Medulla oblongata (tissue), 1 donor: ENCODE measurements around the gene SLC22A2.
A peak's percentile ranks its signal among the peaks of the same experiment; 100 is the strongest.

Experiments
- DNase-seq: peaks from one replicate; pipeline ENCODE4 v3.0.0-alpha.2; 2015; ENCODE audit errors: extremely low spot score

Gene SLC22A2

DNA sequence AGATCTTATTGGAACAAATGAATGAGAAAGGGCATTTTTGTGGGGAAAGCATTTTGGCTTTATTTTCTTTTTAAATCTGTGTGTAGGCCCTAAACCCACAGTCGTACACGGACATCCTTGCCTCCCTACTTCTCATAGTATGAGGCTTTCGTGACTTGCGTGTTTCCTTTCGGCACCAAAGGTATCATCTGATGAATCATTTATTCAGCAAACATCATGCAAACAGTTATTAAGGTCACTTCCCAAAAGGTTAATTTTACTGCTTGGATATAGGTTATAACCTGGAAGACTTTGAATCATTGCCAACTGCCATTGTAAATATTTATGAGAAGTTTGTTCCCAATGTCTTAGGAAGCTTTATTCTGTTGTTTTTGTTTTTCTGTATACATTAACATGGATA, 15.1 kb upstream of the SLC22A2 start:
- DNase-seq: no peak

GRCh38 chr6:160273196-160273595, 14.6 kb upstream of the SLC22A2 start:
- no peak for DNase-seq

GRCh38 chr6:160272707-160273106, 14.1 kb upstream of the SLC22A2 start:
- DNase-seq: no peak

DNA sequence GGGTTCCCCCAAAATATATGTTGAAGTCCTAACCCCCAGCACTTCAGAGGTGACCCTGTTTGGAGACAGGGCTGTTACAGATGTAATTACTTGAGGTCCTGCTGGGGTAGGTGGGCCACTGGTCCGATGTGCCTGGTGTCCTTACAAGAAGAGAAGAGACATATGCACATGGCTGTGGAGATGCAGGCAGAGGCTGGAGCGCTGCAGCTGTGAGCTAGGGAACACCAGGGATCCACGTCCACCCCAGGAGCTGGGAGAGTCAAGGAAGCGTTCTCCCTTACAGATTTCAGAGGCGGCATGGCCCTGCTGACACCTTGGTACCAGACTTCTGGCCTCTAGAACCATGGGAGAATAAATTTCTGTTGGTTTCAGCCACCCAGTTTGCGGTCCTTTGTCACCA, 11.7 kb upstream of the SLC22A2 start:
- no peak for DNase-seq

- DNase-seq: no peak
Observed at GRCh38 chr6:160269771-160270170, 11.2 kb upstream of the SLC22A2 start.

GRCh38 chr6:160269023-160269521, 10.5 kb upstream of the SLC22A2 start:
- no peak for DNase-seq

GRCh38 chr6:160267102-160267501, 8.5 kb upstream of the SLC22A2 start:
- no peak for DNase-seq

- DNase-seq: no peak
Observed at GRCh38 chr6:160265869-160266476, 7.4 kb upstream of the SLC22A2 start.

GRCh38 chr6:160264061-160264612, 5.5 kb upstream of the SLC22A2 start:
- DNase-seq: no peak

DNA sequence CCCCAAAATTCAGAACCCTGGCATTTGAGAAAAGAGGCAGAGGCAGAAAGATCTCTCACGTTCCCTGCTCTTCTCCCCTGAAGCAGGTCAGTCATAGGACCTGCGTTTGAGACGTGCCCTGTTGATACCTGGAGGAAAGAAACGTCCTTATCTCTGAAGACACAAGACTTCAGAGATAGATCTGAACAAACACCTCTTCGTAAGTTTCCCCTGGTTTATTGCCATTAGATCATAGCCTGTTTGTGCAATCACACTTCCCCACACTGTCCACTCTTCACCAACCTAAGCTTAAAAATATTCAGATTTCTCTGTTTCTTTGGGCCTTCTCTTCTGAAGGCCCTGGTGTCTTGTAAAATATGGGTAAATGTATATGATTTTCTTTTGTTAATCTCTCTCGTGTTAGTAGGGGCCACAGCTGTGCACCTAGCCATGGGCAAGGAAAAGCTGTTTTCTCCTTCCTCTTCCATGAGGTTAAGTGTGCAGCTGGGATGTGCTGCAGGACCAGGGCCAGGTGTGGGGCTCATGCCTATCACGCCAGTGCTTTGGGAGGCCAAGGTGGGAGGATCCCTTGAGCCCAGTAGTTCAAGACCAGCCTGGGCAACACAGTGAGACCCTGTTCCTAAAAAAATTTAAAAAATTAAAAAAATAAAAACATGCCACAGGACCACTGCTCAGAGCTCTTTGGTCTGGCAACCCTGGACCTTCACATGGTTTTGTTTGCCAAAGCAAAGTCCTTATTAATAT, 4.7 kb upstream of the SLC22A2 start:
- no peak for DNase-seq

DNA sequence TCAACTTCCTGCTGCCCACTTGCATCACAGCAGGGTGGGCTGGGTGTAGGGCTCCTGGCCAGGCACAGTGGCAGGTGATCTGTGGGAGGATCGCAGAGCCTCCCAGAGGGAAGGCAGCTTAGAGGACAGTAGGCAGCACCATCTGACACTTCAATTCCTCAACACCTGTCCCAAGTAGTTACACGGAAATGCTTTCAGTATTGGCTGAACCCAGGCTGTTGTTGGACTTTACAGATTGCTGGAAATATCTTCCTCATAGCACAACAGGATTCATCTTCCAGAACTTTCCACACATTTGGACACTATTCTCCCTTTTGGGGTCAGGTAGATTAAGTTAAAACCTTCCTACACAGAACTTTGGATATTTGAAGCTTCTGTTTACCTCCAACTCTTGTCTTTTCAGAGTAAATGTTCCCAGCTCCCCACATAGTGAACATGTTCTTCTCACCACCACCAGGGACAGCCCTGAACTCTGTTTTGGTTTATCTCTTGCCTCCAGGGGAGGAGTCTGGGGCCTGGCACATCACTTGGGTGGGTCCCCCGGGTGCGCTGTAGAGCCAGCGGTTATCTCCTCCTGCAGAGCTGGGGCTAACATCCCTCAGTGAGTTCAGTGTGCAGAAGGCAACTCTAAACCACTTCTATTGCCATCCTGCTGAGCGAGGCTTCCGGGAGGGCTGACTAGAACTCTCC, 3.5 kb upstream of the SLC22A2 start:
- DNase-seq: no peak

GRCh38 chr6:160260803-160261450, 2.3 kb upstream of the SLC22A2 start:
- no peak for DNase-seq

GRCh38 chr6:160260367-160260766, 1.7 kb upstream of the SLC22A2 start:
- DNase-seq: no peak

DNA sequence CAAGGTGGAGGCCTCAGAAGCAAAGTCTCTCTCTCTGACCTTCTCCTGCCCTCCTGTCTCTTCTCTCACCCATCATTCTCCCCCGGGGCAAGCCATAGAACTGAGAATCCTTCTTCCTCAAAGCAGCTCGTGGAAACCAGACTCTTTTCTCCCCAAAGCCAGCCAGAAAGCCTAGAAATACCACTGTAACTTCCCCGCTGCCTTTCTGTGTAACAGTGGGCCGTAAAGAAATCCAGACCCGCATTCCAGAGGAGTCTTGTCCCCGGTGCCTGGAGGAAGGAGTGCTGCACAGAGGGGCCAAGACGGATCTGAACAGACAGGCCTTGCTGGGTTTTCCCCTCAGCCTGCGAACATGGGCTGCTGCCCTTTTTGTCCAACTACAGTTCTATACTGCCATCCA, 977 bp upstream of the SLC22A2 start:
- DNase-seq: peak; percentile 10

DNA sequence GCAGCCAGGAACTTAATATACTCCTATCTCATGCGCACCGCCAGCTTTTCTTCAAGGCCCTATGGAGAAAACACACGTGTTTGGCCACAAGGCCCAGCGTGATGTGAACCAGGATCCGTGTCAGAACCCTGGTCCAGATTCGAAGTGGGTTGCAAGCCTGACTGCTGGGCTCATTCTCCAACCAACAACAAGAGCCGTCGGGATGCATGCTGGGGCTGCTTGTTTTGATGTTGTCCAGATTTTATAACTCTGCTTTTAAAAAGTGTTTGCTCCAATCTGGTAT, 463 bp upstream of the SLC22A2 start:
- no peak for DNase-seq

DNA sequence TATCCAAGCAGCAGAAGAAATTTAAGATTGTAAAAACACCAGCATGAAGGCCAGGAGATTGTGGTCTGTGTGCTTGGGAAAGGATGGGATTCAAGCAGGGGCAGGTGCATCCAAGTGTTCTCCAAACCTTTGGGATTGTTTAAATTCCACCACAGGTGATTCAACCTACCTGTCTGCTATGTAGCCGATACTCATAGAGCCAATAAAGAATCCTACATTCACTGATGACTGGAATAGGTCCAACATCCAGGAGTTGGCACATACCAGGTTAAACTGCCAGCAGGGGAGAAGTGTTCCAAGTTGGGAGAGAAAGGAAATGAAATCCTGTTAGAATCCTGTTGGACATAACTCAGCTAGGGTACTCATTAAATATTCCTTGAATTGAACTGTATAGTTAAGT, 2.2 kb downstream of the SLC22A2 start:
- no peak for DNase-seq

- DNase-seq: no peak
Observed at GRCh38 chr6:160254467-160255312, 3.9 kb downstream of the SLC22A2 start.

DNA sequence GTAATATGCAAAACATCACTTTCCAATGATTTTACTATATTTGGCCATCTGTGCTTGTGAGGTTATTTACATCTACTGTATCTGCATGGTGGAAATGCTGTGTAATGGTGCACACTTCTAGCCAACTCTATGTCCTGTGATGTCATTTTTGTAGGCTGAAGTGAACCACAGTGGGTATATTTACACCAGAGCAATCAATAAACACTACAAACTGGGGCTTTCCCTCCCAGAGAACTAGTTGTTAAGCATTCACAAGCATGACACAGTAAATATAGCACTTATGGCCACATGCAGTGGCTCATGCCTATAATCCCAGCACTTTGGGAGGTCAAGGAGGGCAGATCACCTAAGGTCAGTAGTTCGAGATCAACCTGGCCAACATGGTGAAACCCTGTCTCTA, 4.9 kb downstream of the SLC22A2 start:
- DNase-seq: no peak

DNA sequence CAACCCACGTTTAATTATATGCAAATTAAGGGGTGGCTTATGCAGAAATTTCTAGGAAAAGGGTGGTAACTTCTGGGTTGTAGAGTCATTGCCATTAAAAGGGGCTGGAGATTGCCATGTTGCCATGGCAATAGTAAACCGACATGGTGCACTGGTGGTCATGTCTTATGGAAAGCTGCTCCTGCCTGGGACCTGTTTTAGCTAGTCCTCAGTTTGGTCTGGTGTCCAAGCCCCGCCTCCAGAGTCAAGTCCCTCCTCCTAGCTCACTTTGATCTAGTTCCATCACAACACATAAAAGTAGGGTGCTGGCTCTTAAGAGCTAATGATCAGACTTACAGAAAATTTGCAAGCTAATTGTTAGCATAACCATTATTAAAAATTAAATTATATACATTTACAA, 5.3 kb downstream of the SLC22A2 start:
- no peak for DNase-seq

GRCh38 chr6:160252073-160252813, 6.4 kb downstream of the SLC22A2 start:
- no peak for DNase-seq

- DNase-seq: no peak
Observed at GRCh38 chr6:160249671-160250070, 8.9 kb downstream of the SLC22A2 start.
